Aorta (tissue), 5 donors: Measurements from ENCODE around the gene TPH2. TPM values are rescaled to one million over a fixed set of nuclear protein-coding genes. Genes with fewer than 3 reads are reported as not detected.
A peak's percentile ranks its signal among the peaks of the same experiment; 100 is the strongest.

ENCODE experiments used
- ATAC-seq: fragments of 200-7000 bp; cut with Tn5 transposase; one replicate; pipeline ENCODE4 v1.9.1; 2022; ENCODE audit warnings: moderate library complexity; ENCODE audit not compliant: low FRiP score
- DNase-seq, 2 donors: peaks; one replicate each; pipeline ENCODE4 v3.0.0-alpha.2; 2020
- H3K27ac ChIP-seq, 2 donors: one replicate each; pipeline ENCODE4 v1.5.1; 2013; ENCODE audit warnings: low read length in 2 of 2, mild to moderate bottlenecking in 2 of 2, moderate library complexity in 2 of 2, control low read depth in 1 of 2, inconsistent platforms in 1 of 2, low read depth in 1 of 2
- H3K27me3 ChIP-seq, 2 donors: one replicate each; pipeline ENCODE4 v1.6.1; 2013; ENCODE audit warnings: control low read depth in 1 of 2, low read length in 1 of 2, mild to moderate bottlenecking in 1 of 2, moderate library complexity in 1 of 2; ENCODE audit not compliant: insufficient read depth in 2 of 2, control insufficient read depth in 1 of 2
- H3K36me3 ChIP-seq, 2 donors: one replicate each; pipeline ENCODE4 v1.6.1; 2013; ENCODE audit warnings: control low read depth in 1 of 2, low read length in 1 of 2, mild to moderate bottlenecking in 1 of 2; ENCODE audit not compliant: insufficient read depth in 2 of 2, control insufficient read depth in 1 of 2
- H3K4me1 ChIP-seq, 2 donors: one replicate each; pipeline ENCODE4 v1.6.1; 2013; ENCODE audit warnings: low read length in 2 of 2, control low read depth in 1 of 2, mild to moderate bottlenecking in 1 of 2, moderate library complexity in 1 of 2; ENCODE audit not compliant: insufficient read depth in 2 of 2, control insufficient read depth in 1 of 2
- H3K4me3 ChIP-seq, 2 donors: one replicate each; pipeline ENCODE4 v1.5.1; 2013; ENCODE audit warnings: low read length in 2 of 2, control low read depth in 1 of 2, mild to moderate bottlenecking in 1 of 2
- H3K9me3 ChIP-seq: one replicate; pipeline ENCODE4 v1.6.1; 2013; ENCODE audit warnings: mild to moderate bottlenecking, low read length; ENCODE audit not compliant: control insufficient read depth
- WGBS, 2 donors: extraction: QIAGEN DNeasy Blood & Tissue Kit; methylation state at CpG; one replicate each; pipeline ENCODE4 v1.1.7; 2013; 5-methylcytosine and 5-hydroxymethylcytosine counted together
- intact Hi-C, 2 donors: fragments of 100-400 bp; cut with DNase I; formaldehyde crosslinking; loops; one replicate each; pipeline versions ENCODE4 v1.14.2 to v1.15.0; 2022
- polyA plus RNA-seq, 2 donors: library from polyadenylated mRNA; stranded (reverse); fragments of 200-250 nt; gene quantifications; one replicate each; pipeline ENCODE4 v1.2.3, GENCODE V29; 2013
- total RNA-seq, 2 donors: library from RNA; stranded (reverse); fragmentation: NEBNext Ultra II Directional; extraction: Animal tissue kit (Norgen Biotek cat#: 25700); gene quantifications; one replicate each; pipeline ENCODE4 v1.2.1, GENCODE V29; 2021
- donor health status: healthy with polysubstance abuse.
- donor health status: Bipolar disorder and iron deficiency.
- donor health status: DM: no; HTN: no; CAD: no.
- donor health status: DM: no; HTN: no; CAD: no.
- donor health status: DM: yes; HTN: yes; CAD: no.

Gene TPH2
- total and polyA plus RNA-seq, 4 donors, result not detected

- no peak overlapping the region for H3K4me3 ChIP-seq
- H3K27ac ChIP-seq, result no peak overlapping the region
- no peaks in the 10 kb centered on the region for H3K27me3 ChIP-seq
- H3K4me1 ChIP-seq, result no peaks in the 10 kb centered on the region
- no peaks in the 10 kb centered on the region for H3K9me3 ChIP-seq
- no peak for ATAC-seq
- WGBS, 2 donors, result 0 to 7% methylated on average over 1 of the region's 1 CpG
- intact Hi-C loops, result loop anchor here in 1 of 2 donors (10.0 kb wide), 1 partner anchor 253 kb away; no protein-coding TSS in a partner anchor
- no peaks in the 10 kb centered on the region for H3K36me3 ChIP-seq
- no peak for DNase-seq
Observed at GRCh38 chr12:72011374-72011773, 72.7 kb downstream of the TPH2 start.

DNA sequence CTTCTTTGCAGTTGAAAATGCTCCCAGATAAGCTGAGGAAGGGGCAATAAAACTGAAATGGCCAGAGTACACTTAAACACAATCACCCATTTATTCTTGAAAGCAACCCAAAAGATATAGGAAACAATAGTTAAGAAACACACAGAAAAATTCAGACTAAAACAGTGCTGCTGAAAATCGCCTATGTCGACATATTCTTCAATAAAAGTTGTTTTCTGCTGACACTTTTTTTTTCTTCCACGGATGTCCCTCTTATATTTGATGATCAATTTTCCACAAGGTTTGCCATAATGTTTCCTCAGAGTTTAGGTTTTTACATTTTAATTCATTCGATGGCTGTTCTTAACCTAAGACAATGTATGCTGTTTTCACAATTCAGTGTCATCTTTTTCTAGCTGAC, 74.2 kb downstream of the TPH2 start:
- no peak for DNase-seq
- Histone ChIP-seq H3K27ac (no peak overlapping the region), H3K36me3 (no peaks in the 10 kb centered on the region), H3K27me3 (no peaks in the 10 kb centered on the region), H3K4me3 (no peak overlapping the region), H3K9me3 (no peaks in the 10 kb centered on the region), H3K4me1 (no peaks in the 10 kb centered on the region)
- WGBS, 2 donors, result 70 to 78% methylated on average over 4 of the region's 4 CpGs
- intact Hi-C loops, result loop anchor here in 1 of 2 donors (10.0 kb wide), 1 partner anchor 252 kb away; no protein-coding TSS in a partner anchor
- no peak for ATAC-seq

DNA sequence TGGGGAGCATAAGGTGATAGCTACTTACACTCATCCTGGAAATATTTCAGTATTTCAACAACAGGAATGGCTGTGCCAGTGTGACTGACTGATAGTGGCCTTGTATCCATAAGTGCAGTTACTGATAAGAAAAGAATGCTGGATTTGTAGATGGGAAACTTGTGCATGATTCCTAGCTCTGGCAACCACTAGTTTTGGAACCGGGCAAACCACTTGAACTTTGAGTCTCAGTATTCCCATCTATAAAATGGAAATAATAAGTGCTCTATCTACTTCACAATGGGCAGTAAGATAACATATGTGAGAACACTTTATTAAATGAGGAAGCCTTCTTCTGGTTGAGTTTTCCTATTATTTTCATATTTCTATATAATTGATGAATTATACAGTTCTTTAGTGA, 77.2 kb downstream of the TPH2 start:
- no peak overlapping the region for H3K27ac ChIP-seq
- intact Hi-C loops, result loop anchor here in 1 of 2 donors (10.0 kb wide), 1 partner anchor 249 kb away; no protein-coding TSS in a partner anchor
- no peaks in the 10 kb centered on the region for H3K36me3 ChIP-seq
- no peak for ATAC-seq
- DNase-seq, result no peak
- H3K27me3 ChIP-seq, result no peaks in the 10 kb centered on the region
- 82 to 84% methylated on average over 1 of the region's 1 CpG for WGBS, 2 donors
- H3K4me1 ChIP-seq, result no peaks in the 10 kb centered on the region
- H3K9me3 ChIP-seq, result no peaks in the 10 kb centered on the region
- H3K4me3 ChIP-seq, result no peak overlapping the region

GRCh38 chr12:72017054-72017651, 78.5 kb downstream of the TPH2 start:
- no peaks in the 10 kb centered on the region for H3K27me3 ChIP-seq
- no peak overlapping the region for H3K4me3 ChIP-seq
- no peaks in the 10 kb centered on the region for H3K36me3 ChIP-seq
- peak; percentile 89 for ATAC-seq
- WGBS, 2 donors, result 1% methylated on average over 6 of the region's 6 CpGs
- H3K27ac ChIP-seq, result no peak overlapping the region
- DNase-seq, result peak in 1 of 2 donors; percentile 51
- intact Hi-C loops, result loop anchor here in 1 of 2 donors (10.0 kb wide), 1 partner anchor 248 kb away; no protein-coding TSS in a partner anchor
- no peaks in the 10 kb centered on the region for H3K4me1 ChIP-seq
- H3K9me3 ChIP-seq, result no peaks in the 10 kb centered on the region

- DNase-seq, result no peak
- Histone ChIP-seq H3K36me3 (no peaks in the 10 kb centered on the region), H3K9me3 (no peaks in the 10 kb centered on the region), H3K4me3 (no peak overlapping the region), H3K27me3 (no peaks in the 10 kb centered on the region), H3K27ac (no peak overlapping the region), H3K4me1 (no peaks in the 10 kb centered on the region)
- intact Hi-C loops, result loop anchor here in 1 of 2 donors (10.0 kb wide), 1 partner anchor 247 kb away; no protein-coding TSS in a partner anchor
- ATAC-seq, result no peak
Observed at GRCh38 chr12:72018036-72018435, 79.4 kb downstream of the TPH2 start.

DNA sequence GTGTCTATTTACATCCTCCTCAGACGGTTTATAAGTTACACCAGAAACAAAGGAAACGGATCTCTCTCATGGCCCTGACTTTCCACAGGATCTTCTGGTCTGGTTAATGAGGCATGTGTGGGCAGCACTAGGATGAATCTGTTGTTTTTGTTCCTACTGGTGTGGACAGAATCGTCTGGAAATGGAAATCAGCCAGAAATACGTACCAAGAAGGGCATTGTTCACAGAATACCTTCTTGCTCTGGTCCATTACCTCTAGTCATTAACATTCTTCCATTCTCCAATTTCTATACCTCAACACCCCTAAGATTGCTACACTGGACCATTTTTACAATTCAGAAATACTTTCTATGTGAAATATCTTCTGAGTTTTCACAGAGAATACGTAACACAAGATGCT, 86.0 kb downstream of the TPH2 start:
- H3K9me3 ChIP-seq, result peaks cover 2% of the 10 kb centered on the region
- no peak for DNase-seq
- no peaks in the 10 kb centered on the region for H3K36me3 ChIP-seq
- no peak overlapping the region for H3K4me3 ChIP-seq
- 71% methylated on average over 5 of the region's 5 CpGs for WGBS, 2 donors
- no peak overlapping the region for H3K27ac ChIP-seq
- H3K4me1 ChIP-seq, result no peaks in the 10 kb centered on the region
- no peak for ATAC-seq
- H3K27me3 ChIP-seq, result no peaks in the 10 kb centered on the region
- intact Hi-C loops, result no loop called here

DNA sequence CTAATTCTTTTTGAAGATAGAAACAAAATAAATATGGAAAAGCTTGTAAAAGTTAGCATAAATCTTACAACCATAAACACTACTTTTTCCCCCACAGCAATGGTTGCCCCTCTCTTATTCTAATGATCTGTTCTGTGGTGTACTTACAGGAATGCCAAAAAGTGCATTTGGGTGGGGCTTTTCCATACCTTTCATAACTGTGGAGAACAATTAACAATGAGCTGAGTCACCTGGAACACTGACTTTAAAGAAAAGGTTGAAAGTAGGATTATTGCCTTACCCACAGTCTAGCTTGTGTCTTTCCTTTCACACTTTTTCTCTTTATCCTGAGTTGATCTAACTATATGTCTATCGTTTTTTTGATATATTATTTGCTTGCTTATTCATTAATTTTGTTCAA, 86.9 kb downstream of the TPH2 start:
- peaks cover 2% of the 10 kb centered on the region for H3K9me3 ChIP-seq
- no peaks in the 10 kb centered on the region for H3K4me1 ChIP-seq
- no peaks in the 10 kb centered on the region for H3K36me3 ChIP-seq
- intact Hi-C loops, result no loop called here
- no peak overlapping the region for H3K4me3 ChIP-seq
- H3K27ac ChIP-seq, result no peak overlapping the region
- H3K27me3 ChIP-seq, result no peaks in the 10 kb centered on the region
- ATAC-seq (no peak), DNase-seq (no peak)
- 57 to 71% methylated on average over 1 of the region's 1 CpG for WGBS, 2 donors

- Histone ChIP-seq H3K27ac (no peak overlapping the region), H3K4me3 (no peak overlapping the region), H3K36me3 (no peaks in the 10 kb centered on the region), H3K9me3 (peaks cover 2% of the 10 kb centered on the region), H3K4me1 (no peaks in the 10 kb centered on the region), H3K27me3 (no peaks in the 10 kb centered on the region)
- WGBS, 2 donors, result 92 to 100% methylated on average over 1 of the region's 1 CpG
- DNase-seq (no peak), ATAC-seq (no peak)
- intact Hi-C loops, result no loop called here
Observed at GRCh38 chr12:72028966-72029365, 90.3 kb downstream of the TPH2 start.

GRCh38 chr12:72030277-72030676, 91.6 kb downstream of the TPH2 start:
- Histone ChIP-seq H3K36me3 (no peaks in the 10 kb centered on the region), H3K4me1 (no peaks in the 10 kb centered on the region), H3K27me3 (no peaks in the 10 kb centered on the region), H3K4me3 (no peak overlapping the region), H3K9me3 (peaks cover 2% of the 10 kb centered on the region), H3K27ac (no peak overlapping the region)
- intact Hi-C loops, result no loop called here
- WGBS, 2 donors, result 45 to 50% methylated on average over 2 of the region's 2 CpGs
- ATAC-seq (no peak), DNase-seq (no peak)
